ENCODE data around the gene ABCC1.
A peak's percentile ranks its signal among the peaks of the same experiment; 100 is the strongest.

The ABCC1 gene

DNA sequence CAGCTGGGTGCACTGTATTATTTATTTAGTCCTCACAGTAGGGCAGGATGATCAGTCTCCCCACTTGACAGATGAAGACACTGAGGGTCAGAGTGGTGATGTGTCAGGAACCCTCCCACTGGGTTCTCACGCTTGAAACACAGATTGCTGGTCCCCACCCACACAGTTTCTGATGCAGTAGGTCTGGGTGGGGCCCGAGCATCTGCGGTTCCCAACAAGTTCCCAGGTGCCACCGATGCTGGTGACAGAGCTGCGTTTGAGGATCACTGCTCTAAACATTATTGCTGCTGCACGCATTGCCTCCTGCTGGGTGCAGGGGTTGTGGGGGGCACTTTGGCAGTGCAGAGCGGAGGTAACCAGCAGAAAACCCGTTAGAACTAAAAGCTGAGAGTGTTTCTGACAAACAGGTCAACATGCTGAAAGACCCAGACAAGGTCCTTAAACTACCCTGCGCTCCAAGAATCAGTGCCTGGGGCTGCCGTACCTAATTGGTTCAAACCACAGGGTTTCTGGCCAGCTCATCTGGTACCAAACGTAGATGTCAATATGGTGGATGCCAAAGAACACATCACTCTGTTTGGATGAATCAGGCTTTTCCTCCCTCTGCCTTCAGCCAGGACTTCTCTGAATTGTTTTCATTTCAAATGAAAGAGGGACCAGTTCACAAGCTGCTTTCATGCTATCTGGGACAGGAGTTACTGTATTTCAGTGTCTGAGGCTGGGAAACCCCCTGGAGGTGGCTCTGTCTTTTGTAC lies 76.0 kb downstream of the ABCC1 start:
- peak; percentile 35 for DNase-seq

DNA sequence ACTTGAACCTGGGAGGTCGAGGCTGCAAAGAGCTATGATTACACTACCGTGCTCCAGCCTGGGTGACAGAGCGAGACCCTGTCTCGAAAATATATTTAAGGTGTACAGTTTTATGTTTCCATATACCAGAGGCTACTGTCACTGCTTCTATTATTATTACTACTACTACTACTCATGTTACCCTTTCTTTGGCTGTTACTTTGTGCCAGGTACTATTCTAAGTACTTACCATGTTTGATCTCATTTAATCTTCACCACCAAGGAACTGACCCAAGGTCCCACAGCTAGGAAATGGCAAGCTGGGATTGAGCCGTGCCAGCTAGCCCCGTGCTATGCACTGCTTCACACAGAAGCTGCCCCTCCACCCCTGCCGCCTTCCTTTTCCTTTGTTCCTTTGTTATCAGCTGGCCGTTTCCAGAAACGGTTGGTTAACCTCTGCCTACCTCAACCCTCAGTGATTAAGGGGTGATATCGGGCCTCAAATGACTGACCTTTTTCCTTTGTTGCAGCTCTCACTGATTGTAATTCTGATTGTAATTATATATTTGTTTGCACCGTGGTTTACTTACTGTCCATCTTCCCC lies 78.4 kb downstream of the ABCC1 start:
- DNase-seq = peak; percentile 57

DNA sequence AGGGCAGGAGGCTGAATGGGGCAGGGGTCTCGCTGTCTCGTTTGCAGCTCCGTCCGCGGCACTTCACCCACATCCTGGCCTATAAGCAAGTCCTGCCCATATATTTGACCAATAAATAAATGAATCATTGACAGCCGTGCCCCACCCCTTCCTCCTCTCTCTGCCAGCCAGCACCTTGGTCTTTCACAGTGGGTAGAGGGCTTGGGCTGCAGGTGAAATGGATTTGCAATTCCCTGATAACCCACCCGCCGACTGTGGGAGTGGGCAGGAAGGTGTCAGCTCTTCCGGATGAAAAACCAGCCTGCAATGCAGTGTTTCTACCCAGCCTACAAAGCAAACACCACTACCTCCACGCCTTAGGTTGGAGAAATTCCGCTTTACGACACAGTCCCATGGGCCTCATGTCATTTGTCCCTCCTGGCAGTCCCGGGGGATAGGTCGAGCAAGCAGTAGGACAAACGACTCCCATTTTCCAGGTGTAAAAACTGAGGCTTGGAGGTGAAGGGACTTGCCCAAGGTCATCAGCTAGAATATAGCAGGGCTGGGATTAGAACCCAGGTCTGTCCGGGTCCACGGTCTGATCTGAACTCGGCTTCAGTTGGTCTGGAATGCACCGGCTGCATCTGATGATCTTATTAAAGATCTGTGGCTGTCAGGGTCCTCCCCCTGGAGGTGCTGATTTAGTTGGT lies 79.0 kb downstream of the ABCC1 start:
- no peak for DNase-seq

DNA sequence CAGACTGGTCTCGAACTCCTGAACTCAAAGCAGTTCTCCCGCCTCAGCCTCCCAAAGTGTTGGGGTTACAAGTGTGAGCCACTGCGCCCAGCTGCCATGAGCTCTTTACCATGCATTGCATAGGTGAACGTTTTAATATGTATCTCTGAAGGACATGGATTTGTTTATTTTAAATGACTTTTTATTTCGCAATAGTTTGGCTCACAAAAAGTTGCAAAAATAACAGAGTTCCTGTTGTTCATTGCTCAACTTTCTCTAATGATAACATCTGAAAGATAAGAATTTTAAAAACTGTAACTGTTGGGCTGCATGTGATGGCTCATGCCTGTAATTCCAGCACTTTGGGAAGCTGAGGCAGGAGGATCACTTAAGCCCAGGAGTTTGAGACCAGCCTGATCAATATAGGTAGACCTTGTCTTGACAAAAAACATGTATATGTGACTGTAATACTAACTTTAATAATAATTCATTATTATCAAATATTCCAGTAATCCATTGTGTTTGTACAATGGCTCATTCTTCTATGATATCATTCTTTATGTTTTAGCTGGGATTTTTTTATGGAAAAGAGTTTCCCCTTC lies 80.1 kb downstream of the ABCC1 start:
- no peak for DNase-seq

DNA sequence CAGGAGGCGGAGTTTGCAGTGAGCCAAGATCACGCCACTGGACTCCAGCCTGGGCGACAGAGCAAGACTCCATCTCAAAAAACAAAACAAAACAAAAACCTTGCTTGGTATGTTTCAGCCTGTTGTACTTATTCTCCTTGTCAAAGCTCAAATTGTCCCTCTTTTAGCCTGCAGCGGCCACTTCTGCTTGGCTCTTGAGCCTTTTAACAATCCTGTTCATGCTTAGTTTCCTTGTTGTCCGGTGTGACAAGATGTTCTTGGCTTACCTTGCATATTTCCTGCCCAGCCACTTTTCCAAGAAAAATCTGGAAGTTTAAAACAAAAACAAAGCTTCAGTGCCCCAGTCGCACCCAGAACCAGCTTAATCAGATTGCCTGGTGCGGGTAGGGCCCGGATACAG lies 81.0 kb downstream of the ABCC1 start:
- DNase-seq = no peak

DNA sequence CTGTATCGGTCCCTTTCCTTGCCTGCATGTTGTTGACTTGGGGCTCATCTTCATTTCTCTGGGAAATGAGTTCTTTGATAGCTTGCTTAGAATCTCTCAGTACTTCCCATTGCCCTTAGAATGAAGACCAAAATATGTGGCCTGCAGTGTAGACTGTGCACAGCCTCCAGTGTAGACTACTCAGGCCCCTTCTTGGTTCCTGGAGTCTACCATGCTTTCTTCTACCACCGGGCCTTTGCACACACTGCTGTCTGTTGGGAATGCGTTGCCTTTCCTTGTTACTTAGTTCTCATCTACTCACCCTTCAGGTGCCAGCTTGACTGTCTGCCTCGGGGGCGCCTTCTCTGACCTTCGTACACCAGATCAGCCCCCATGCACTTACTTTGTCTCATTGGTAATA lies 82.0 kb downstream of the ABCC1 start:
- no peak for DNase-seq

DNA sequence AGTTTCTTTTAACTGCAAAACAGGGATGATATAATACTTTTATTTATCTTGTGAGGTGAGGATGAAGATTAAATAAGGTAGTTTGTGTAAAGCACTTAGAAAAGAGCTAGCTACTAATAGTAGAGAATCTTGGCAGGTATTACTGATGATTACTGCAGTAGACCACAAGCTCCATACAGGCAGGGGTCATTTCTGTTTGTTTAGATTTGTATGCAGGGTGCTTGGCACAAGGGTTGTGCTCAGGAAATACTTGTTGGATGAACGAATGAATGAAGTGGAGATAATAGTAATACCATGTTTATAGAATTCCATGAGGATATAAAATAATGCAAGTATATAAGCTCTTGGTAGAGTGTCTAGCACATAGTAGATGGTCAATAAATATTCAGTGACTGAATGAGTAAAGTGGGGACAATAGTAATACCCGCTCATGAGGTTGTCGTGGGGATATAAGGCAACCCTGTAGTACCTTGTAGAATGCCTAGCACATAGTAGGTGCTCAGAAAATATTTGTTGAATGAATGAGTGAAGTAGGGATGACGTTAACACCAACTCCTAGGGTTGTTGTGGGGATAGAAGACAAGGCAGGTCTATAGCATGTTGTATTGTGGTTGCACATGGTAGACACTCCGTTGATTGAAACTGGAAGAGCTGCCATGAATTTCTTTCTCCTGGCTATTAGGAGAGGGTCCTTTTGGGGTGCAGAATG lies 83.0 kb downstream of the ABCC1 start:
- no peak for DNase-seq

DNA sequence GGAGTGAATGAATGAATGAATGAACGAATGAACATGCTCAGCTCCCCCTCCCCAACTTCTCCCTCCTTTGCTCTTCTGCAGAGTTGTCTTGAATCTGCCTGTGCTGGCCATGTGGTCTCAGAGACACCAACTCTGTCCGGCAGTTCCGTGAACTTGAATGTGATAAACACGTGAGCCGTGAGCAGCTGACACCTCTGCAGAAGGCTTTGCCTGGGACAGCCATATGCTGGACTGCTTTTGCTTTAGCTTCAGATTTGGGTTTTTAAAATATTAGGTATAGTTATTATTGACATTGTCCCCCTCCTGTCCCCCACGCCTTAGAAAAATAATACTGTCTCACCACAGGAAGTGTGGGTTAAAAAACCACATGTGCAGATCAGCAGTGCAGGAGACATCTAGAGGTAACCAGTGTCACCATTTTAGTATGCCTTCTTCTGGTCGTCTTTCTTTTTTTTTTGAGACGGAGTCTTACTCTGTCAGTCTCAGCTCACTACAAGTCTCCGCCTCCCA lies 83.8 kb downstream of the ABCC1 start:
- DNase-seq = no peak

DNA sequence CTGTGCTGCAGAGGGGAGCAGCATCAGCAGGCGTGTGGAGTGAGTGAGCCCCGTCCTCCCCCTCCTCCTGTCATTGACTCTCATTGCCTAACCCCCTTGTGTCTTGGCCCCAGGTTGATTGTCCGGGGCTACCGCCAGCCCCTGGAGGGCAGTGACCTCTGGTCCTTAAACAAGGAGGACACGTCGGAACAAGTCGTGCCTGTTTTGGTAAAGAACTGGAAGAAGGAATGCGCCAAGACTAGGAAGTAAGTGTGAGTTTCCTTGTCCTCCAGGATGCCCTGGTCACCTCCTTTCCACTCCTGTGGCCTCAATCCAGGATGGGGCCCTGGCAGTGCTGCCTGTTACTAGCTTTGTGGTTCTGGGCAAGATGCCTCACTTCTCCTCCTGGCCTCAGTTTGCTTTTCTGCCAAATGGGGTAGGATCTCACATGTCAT lies 87.0 kb downstream of the ABCC1 start:
- no peak for DNase-seq

DNA sequence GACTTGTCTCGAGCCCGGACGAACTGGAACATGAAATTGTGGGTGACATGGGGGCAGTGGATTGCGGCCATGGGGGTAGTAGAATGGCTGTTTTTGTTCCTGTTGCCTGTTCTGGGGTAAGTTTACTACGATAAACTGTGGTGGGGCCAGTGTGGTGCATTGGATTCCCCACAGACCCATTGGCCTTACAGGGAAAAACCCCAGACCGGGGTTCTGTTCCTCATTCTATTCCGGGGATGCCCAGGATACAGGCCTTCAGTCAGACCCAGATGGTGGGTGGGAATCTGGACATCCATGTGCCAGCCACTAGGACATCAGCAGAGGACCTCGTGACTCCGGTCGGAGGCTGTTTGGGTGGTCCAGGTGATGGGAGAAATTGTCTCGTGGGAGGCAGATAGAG lies 88.1 kb downstream of the ABCC1 start:
- no peak for DNase-seq

DNA sequence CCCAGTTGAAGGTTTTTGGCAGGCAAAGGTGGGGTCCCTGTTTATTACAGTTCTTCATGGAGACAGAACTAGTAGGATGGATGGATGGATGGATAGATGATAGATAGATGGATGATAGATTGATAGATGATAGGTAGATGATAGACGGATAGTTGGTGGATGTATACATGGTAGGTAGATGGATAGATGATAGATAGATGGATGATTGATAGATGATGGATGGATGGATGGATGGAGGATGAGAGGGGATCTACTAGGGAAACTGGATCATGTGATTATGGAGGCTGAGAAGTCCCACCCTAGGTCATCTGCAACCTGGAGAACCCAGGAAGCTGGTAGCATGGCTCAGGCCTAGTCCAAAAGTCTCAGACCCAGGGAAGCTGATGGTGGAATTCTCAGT lies 88.6 kb downstream of the ABCC1 start:
- DNase-seq = no peak

DNA sequence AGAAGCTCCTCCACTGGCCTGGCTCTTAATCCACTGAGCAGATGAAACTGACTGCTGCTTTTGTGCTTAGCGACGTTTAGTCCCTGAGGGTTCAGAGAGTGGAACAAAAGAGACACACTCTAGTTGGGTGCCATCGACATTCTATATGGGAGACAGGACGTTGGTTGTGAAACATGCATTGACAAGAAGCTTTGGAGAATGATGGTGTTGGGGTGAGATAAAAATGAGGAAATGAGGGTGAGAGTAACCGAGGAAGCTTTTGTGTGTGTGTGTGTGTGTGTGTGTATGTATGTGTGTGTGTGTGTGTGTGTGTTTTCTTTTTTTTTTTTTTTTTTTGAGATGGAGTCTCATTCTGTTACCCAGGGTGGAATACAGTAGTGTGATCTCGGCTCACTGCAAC lies 89.5 kb downstream of the ABCC1 start:
- no peak for DNase-seq

DNA sequence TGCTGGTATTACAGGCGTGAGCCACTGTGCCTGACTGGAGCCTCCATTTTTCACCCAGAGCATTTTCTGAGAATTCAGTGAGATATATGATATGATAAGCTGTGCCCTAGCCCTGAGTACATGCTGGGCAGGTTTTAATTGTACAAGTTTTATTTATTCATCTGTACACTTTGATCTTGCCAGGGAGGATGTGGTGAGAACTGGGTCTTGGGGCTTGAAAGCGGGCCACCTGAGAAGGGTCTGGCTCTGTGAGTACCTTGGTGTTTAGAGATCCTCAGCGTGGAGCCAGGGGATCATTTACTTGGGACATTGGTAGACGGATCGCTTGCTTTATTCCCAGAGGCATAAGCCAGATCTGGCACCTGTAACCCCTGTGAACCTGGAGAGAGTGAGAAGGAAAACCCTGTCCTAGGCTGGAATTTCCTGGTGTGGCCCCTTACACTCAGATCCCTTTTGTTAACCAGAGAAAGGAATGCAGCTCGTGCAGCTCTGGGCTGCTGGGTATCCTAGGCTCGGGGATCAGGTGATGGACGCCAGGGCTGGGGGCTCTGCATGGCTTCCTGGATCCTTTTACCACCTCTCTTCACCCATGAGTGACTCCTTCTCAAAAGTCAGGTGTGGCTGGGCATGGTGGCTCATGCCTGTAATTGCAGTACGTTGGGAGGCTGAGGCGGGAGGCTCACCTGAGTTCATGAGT lies 91.9 kb downstream of the ABCC1 start:
- no peak for DNase-seq

DNA sequence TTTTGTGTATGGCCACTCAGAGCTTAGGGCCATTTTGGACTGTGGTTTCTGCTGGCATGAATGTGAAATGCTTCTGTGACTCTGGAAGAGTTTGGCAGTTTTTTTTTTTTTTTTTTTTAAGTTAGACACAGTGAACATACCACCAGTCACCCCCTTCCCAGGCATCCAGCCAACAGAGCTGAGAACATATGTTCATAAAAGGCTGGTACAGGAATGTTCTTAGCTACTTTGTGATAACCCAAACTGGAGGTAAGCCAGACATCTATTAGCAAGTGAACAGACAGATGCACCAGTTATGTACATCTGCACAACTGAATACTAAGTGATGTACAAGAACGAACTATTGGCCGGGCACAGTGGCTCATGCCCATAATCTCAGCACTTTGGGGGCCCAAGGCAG lies 92.7 kb downstream of the ABCC1 start:
- DNase-seq = no peak

DNA sequence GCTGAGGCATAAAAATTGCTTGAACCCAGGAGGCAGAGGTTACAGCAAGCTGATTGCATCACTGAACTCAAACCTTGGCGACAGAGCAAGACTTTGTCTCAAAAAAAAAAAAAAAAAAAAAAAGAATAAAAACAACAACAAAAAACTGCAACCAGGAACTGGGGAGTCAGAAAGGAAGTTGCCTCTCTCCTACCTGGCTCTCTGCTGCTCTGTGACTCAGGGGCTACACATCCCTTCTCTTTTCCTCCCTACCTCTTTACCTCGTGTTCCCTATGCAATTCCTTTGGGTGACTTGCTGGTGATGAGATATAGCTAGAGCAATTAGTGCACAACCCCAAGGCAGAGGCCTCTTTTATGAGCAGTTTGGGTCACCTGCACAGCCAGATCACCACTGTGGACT lies 95.9 kb downstream of the ABCC1 start:
- no peak for DNase-seq

DNA sequence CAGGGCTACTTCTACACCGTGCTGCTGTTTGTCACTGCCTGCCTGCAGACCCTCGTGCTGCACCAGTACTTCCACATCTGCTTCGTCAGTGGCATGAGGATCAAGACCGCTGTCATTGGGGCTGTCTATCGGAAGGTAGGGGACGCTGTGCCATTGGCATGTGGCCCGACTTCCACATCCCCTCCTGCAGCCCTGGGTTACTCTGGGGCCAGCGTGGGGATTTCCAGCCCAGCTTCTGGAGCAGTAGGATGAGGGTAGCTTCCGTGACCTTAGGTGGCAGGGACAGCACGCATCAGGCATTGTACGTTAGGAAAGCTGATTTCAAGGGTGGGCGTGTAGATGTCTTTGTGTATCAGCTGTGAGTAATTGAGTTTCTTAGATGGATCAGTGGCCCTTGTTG lies 96.5 kb downstream of the ABCC1 start:
- no peak for DNase-seq

DNA sequence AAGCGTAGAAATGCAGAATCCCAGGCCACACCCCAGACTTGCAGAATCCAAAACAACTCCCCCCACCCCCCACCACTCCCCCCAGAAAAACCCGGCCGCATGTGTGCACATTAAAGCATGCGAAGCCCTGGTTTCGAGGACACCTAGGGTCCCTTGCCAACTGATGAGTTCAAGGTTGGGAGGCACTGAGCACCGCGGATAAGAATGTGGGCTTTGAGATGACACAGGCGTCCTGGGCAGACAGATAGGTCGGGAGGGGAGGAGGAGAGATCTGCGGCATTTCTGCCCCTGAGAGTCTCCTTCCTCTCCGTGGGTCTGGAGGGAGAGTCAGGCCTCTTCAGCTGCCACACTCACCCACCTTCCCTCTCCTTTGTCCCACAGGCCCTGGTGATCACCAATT lies 98.3 kb downstream of the ABCC1 start:
- DNase-seq = no peak

DNA sequence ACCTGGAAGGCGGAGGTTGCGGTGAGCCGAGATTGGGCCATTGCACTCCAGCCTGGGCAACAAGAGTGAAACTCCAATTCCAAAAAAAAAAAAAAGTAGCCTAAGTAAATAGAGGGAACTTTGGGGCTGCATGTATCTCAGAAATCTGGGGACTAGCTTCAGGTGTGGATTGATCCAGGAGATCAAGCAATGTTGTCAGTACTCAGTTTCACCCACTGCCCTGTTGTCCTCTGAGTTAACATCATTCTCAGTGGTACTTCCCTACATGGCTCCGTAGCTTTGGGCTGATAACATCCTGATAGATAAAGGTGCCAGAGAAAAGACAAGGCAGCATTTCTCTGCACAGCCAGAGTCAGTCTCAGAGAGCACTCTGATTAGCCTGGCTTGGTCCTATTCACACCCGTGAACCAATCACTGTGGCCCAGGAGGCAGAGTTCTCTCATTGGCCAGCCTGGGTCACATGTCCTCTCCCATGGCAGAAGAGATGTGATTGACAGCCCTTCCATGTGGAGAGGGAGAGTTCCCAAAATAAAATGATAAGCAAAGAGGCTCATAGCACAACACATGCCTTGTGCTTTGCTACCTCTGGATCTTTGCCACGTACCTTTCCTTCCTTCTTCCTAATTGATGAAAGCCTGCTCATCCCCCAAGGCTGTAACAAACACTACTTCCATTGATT lies 99.6 kb downstream of the ABCC1 start:
- no peak for DNase-seq

DNA sequence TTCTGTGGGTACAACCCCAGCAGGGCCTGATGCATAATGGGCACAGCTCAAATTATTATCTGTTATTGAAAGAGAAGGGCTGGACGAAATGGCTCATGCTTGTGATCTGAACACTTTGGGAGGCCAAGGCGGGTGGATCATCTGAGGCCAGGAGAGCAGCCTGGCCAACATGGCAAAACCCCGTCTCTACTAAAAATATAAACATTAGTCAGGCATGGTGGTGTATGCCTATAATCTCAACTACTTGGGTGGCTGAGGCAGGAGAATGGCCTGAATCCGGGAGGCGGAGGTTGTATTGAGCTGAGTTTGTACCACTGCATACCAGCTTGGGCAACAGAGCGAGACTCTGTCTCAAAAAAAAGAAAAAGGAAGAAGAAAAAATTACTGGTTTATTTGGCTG lies 100.7 kb downstream of the ABCC1 start:
- no peak for DNase-seq

DNA sequence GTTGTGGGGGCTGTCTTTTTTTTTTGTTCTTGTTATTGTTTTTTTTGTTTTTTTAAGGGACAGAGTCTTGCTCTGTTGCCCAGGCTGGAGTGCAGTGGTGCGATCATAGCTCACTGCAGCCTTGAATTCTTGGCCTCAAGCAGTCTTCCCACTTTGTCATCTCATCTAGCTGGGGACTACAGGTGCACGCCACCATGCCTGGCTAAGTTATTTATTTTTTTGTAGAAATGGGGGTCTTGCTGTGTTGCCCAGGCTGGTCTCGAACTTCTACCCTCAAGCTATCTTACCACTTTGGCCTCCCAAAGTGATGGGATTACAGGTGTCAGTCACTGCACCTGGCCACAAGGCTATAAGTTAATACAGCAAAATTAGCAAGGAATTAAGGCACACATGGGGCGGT lies 101.7 kb downstream of the ABCC1 start:
- no peak for DNase-seq

DNA sequence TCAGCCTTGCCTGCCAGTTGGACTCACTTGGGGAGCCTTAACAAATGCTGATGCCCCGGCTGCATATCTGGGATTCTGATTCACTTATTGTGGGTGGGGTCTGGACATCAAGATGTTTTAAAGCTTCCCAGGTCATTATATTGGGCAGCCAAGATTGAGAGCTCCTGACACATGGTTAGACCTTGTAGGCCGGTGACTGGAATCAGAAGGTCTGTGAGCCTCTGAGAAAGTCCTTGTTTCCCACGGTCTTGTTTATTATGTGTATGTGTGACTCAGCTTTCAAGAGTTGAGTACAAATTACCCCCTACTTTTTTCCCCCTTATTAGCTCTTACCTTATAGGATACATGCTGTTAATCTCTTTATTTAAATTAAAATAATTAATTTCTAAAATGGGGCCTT lies 103.5 kb downstream of the ABCC1 start:
- no peak for DNase-seq

DNA sequence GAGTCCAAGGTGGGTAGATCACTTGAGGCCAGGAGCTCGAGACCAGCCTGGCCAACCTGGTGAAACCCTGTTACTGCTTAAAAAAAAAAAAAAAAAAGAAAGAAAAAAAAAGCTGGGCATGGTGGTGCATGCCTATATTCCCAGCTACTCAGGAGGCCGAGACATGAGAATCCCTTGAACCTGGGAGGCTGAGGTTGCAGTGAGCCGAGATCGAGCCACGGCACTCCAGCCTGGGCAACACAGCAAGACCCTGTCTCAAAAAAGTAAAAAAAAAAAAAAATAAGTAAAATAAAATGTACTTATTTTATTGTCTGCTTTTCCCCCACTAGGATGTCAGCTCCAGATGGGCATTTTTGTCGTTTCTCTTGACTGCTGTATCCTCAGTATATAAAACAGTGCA lies 107.7 kb downstream of the ABCC1 start:
- DNase-seq = no peak
